HL-60 (cell line): ENCODE data around the gene HSF2.

Source experiments
- DNase-seq, 2 experiments: peaks; one replicate each; pipeline ENCODE4 v3.0.0-alpha.2; 2010 to 2020; ENCODE audit warnings: low read depth in 1 of 2, low spot score in 1 of 2
- H3K27ac ChIP-seq: fragments of 250-450 bp; sonication (Bioruptor Pico); replicated peaks from 2 replicates; pipeline ENCODE4 v1.5.1; 2020; ENCODE audit warnings: mild to moderate bottlenecking, moderate library complexity
- H3K27me3 ChIP-seq: fragments of 250-450 bp; sonication (Bioruptor Pico); 2 replicates; pipeline ENCODE4 v1.5.1; 2021; ENCODE audit warnings: mild to moderate bottlenecking, moderate library complexity; ENCODE audit not compliant: insufficient read depth, poor library complexity, severe bottlenecking
- H3K4me3 ChIP-seq: replicated peaks from 2 replicates; pipeline ENCODE4 v1.5.1; 2011; ENCODE audit warnings: mild to moderate bottlenecking, control low read depth, low read length; ENCODE audit not compliant: insufficient read depth
- GABPA ChIP-seq: IDR thresholded peaks from 2 replicates; pipeline ENCODE4 v1.6.1; 2012; ENCODE audit warnings: low read depth
- POLR2AphosphoS5 ChIP-seq: IDR thresholded peaks from 2 replicates; pipeline ENCODE4 v1.6.1; 2012; ENCODE audit warnings: low read depth
- REST ChIP-seq: IDR thresholded peaks from 2 replicates; pipeline ENCODE4 v1.6.1; 2012; ENCODE audit warnings: low read depth; ENCODE audit not compliant: insufficient replicate concordance
- SPI1 ChIP-seq: IDR thresholded peaks from 2 replicates; pipeline ENCODE4 v1.6.1; 2012; ENCODE audit warnings: low read depth, mild to moderate bottlenecking, borderline replicate concordance
- TF ChIP-seq, protein P1 (sequence below): IDR thresholded peaks from one replicate; pipeline ENCODE4 v1.5.1; 2011; ENCODE audit warnings: low read length, control low read depth, inconsistent platforms; ENCODE audit not compliant: insufficient read depth

HSF2 gene

GRCh38 chr6:122472022-122472340 lies 72.5 kb downstream of the HSF2 start:
- peak overlapping the region; percentile 88 for H3K4me3 ChIP-seq
- H3K27ac ChIP-seq = peak overlapping the region; percentile 96
- H3K27me3 ChIP-seq = no peaks in the 10 kb centered on the region
- TF ChIP-seq SPI1 (no peak), POLR2AphosphoS5 (no peak), GABPA (no peak), REST (no peak)
- TF ChIP-seq, protein P1, sequence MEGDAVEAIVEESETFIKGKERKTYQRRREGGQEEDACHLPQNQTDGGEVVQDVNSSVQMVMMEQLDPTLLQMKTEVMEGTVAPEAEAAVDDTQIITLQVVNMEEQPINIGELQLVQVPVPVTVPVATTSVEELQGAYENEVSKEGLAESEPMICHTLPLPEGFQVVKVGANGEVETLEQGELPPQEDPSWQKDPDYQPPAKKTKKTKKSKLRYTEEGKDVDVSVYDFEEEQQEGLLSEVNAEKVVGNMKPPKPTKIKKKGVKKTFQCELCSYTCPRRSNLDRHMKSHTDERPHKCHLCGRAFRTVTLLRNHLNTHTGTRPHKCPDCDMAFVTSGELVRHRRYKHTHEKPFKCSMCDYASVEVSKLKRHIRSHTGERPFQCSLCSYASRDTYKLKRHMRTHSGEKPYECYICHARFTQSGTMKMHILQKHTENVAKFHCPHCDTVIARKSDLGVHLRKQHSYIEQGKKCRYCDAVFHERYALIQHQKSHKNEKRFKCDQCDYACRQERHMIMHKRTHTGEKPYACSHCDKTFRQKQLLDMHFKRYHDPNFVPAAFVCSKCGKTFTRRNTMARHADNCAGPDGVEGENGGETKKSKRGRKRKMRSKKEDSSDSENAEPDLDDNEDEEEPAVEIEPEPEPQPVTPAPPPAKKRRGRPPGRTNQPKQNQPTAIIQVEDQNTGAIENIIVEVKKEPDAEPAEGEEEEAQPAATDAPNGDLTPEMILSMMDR = no peak
- no peak for DNase-seq

GRCh38 chr6:122476131-122476530 lies 76.7 kb downstream of the HSF2 start:
- TF ChIP-seq POLR2AphosphoS5 = no peak
- Histone ChIP-seq H3K4me3 (no peak overlapping the region), H3K27ac (no peak overlapping the region), H3K27me3 (no peaks in the 10 kb centered on the region)
- no peak for DNase-seq

GRCh38 chr6:122482750-122483080 lies 83.3 kb downstream of the HSF2 start:
- DNase-seq = no peak
- Histone ChIP-seq H3K27me3 (no peaks in the 10 kb centered on the region), H3K27ac (no peak overlapping the region), H3K4me3 (no peak overlapping the region)
- no peak for TF ChIP-seq POLR2AphosphoS5
- TF ChIP-seq SPI1 = no peak
- no peak for TF ChIP-seq GABPA
- TF ChIP-seq, protein P1 = no peak
- no peak for TF ChIP-seq REST
